PC-9 (cell line): ENCODE measurements around the gene ZSWIM9. TPM values are rescaled to one million over a fixed set of nuclear protein-coding genes. Genes with fewer than 3 reads are reported as not detected.

Source experiments
- BruUV-seq: library from RNA; stranded (reverse); fragments of 400-500 nt; replicated peaks from 2 replicates; lab custom pipeline; 2021; lab: Mats Ljungman, UMichigan
- CTCF ChIA-PET: fragments of 300-600 bp; sonication (Branson Sonifier 250); formaldehyde crosslinking; loops from one replicate; lab custom pipeline; 2022; ENCODE audit warnings: antibody characterized with exemption; lab: Charles Lee
- POLR2A ChIA-PET: fragments of 300-600 bp; sonication (Branson Sonifier 250); formaldehyde crosslinking; loops from one replicate; lab custom pipeline; 2022; ENCODE audit warnings: antibody characterized with exemption; ENCODE audit not compliant: unreplicated experiment; lab: Charles Lee
- DNase-seq, 2 experiments: peaks; one replicate each; pipeline versions ENCODE4 v3.0.0 to v3.0.0-alpha.2; 2015 to 2022; ENCODE audit warnings: mixed read lengths in 1 of 2
- H2AFZ ChIP-seq: fragments of 200-600 bp; sonication (generic); 2 replicates; pipeline ENCODE4 v1.8.1; 2017; ENCODE audit warnings: antibody characterized with exemption
- H3F3A ChIP-seq: fragments of 200-600 bp; sonication (generic); 2 replicates; pipeline ENCODE4 v1.8.1; 2017; ENCODE audit warnings: antibody characterized with exemption, mild to moderate bottlenecking, low read depth; ENCODE audit not compliant: insufficient read depth
- H3K27ac ChIP-seq: fragments of 200-600 bp; sonication (generic); 2 replicates; pipeline ENCODE4 v1.6.1; 2016; ENCODE audit warnings: mixed run types
- H3K27me3 ChIP-seq: fragments of 200-600 bp; sonication (generic); 2 replicates; pipeline ENCODE4 v1.6.1; 2016; ENCODE audit warnings: low read depth, mixed run types; ENCODE audit not compliant: insufficient read depth
- H3K36me3 ChIP-seq: fragments of 200-600 bp; sonication (generic); 2 replicates; pipeline ENCODE4 v1.6.1; 2016; ENCODE audit warnings: low read depth, mixed run types
- H3K4me1 ChIP-seq: fragments of 200-600 bp; sonication (generic); replicated peaks from 2 replicates; pipeline ENCODE4 v1.6.1; 2016; ENCODE audit warnings: mixed run types; ENCODE audit not compliant: insufficient read depth
- H3K4me2 ChIP-seq: fragments of 200-600 bp; sonication (generic); 2 replicates; pipeline ENCODE4 v1.6.1; 2017; ENCODE audit warnings: mixed run types
- H3K4me3 ChIP-seq: fragments of 200-600 bp; sonication (generic); 2 replicates; pipeline ENCODE4 v1.6.1; 2016; ENCODE audit warnings: mixed run types
- H3K79me2 ChIP-seq: fragments of 200-600 bp; sonication (generic); 2 replicates; pipeline ENCODE4 v1.6.1; 2017; ENCODE audit warnings: low read depth, mixed run types
- H3K9me2 ChIP-seq: fragments of 200-600 bp; sonication (generic); 2 replicates; pipeline ENCODE4 v1.8.1; 2017; ENCODE audit warnings: mild to moderate bottlenecking; ENCODE audit not compliant: insufficient read depth
- H3K9me3 ChIP-seq: fragments of 200-600 bp; sonication (generic); 2 replicates; pipeline ENCODE4 v1.8.1; 2016; ENCODE audit warnings: low read depth; ENCODE audit not compliant: insufficient read depth
- H4K20me1 ChIP-seq: fragments of 200-600 bp; sonication (generic); 2 replicates; pipeline ENCODE4 v1.8.1; 2017; ENCODE audit not compliant: insufficient read depth
- CTCF ChIP-seq: fragments of 200-600 bp; sonication (generic); conservative IDR thresholded peaks from 2 replicates; pipeline ENCODE4 v1.6.1; 2017; ENCODE audit warnings: mixed run types, antibody characterized with exemption, mild to moderate bottlenecking, moderate library complexity
- EZH2 ChIP-seq: fragments of 200-600 bp; sonication (generic); IDR thresholded peaks from 2 replicates; pipeline ENCODE4 v1.8.0; 2017; ENCODE audit warnings: antibody characterized with exemption, low read depth
- intact Hi-C: fragments of 100-400 bp; cut with micrococcal nuclease; formaldehyde crosslinking; loops from one replicate; pipeline ENCODE4 v1.10.0; 2022; ENCODE audit not compliant: unreplicated experiment
- total RNA-seq: library from RNA; stranded (reverse); gene quantifications from 2 replicates; pipeline ENCODE4 v1.2.3, GENCODE V29; 2021

Gene ZSWIM9
- total RNA-seq, 1 experiment from 2014 or later = 8.3 TPM

- H3K4me2 ChIP-seq = no peak overlapping the region
Observed at GRCh38 chr19:48122421-48122820, 48.1 kb upstream of the ZSWIM9 start.

GRCh38 chr19:48123907-48124651 lies 46.4 kb upstream of the ZSWIM9 start:
- Histone ChIP-seq H3K4me3 (no peak overlapping the region), H3K4me2 (no peak overlapping the region), H3K4me1 (no peaks in the 10 kb centered on the region), H4K20me1 (peaks cover 4% of the 10 kb centered on the region; the same call in 1 of the 2 replicates), H3K9me2 (no peaks in the 10 kb centered on the region), H3K79me2 (no peaks in the 10 kb centered on the region), H2AFZ (no peak overlapping the region), H3K27ac (no peak overlapping the region), H3K27me3 (no peaks in the 10 kb centered on the region), H3F3A (0 out of 2 replicates have a peak, but pooled peaks cover 16% of the 10 kb centered on the region), H3K9me3 (no peaks in the 10 kb centered on the region), H3K36me3 (peaks cover 16% of the 10 kb centered on the region; the same call in 1 of the 2 replicates)
- POLR2A ChIA-PET = no interaction called here
- CTCF ChIA-PET = interaction anchor here (0.6 kb wide), 2 partner anchors 17 to 334 kb away, joined by 3 to 4 read pairs; no protein-coding TSS in a partner anchor
- TF ChIP-seq CTCF (no peak), EZH2 (no peak)
- intact Hi-C loops = no loop called here
- peak in 1 of 2 experiments; percentile 37 for DNase-seq
- BruUV-seq = no TSS peak

More at GRCh38 chr19:48122421-48122820, 48.1 kb upstream of the ZSWIM9 start:
- Histone ChIP-seq H3K79me2 (no peaks in the 10 kb centered on the region), H3K9me2 (no peaks in the 10 kb centered on the region), H4K20me1 (peaks cover 4% of the 10 kb centered on the region; the same call in 1 of the 2 replicates), H3F3A (0 out of 2 replicates have a peak, but pooled peaks cover 16% of the 10 kb centered on the region), H2AFZ (no peak overlapping the region), H3K27me3 (no peaks in the 10 kb centered on the region), H3K4me1 (no peaks in the 10 kb centered on the region), H3K4me3 (no peak overlapping the region), H3K27ac (no peak overlapping the region), H3K36me3 (peaks cover 12% of the 10 kb centered on the region; the same call in 1 of the 2 replicates), H3K9me3 (no peaks in the 10 kb centered on the region)
- ChIA-PET POLR2A (interaction anchor here (0.6 kb wide), 1 partner anchor 10 kb away, joined by 33 read pairs; no protein-coding TSS in a partner anchor), CTCF (no interaction called here)
- DNase-seq = no peak
- intact Hi-C loops = no loop called here
- no TSS peak for BruUV-seq
- TF ChIP-seq EZH2 (no peak), CTCF (no peak)

GRCh38 chr19:48127561-48127960 lies 42.9 kb upstream of the ZSWIM9 start:
- H3K9me2 ChIP-seq = no peaks in the 10 kb centered on the region
- intact Hi-C loops = no loop called here
- H3K36me3 ChIP-seq = 0 out of 2 replicates have a peak, but pooled peaks cover 10% of the 10 kb centered on the region
- no peak for DNase-seq
- BruUV-seq = no TSS peak
- POLR2A ChIA-PET = no interaction called here
- H3K79me2 ChIP-seq = no peaks in the 10 kb centered on the region
- no peak for TF ChIP-seq EZH2
- TF ChIP-seq CTCF = no peak
- H2AFZ ChIP-seq = no peak overlapping the region
- H3K27ac ChIP-seq = no peak overlapping the region
- CTCF ChIA-PET = no interaction called here
- H3K4me2 ChIP-seq = no peak overlapping the region
- H3K27me3 ChIP-seq = no peaks in the 10 kb centered on the region
- H3K9me3 ChIP-seq = no peaks in the 10 kb centered on the region
- H3K4me1 ChIP-seq = no peaks in the 10 kb centered on the region
- no peaks in the 10 kb centered on the region for H4K20me1 ChIP-seq
- H3F3A ChIP-seq = 0 out of 2 replicates have a peak, but pooled peaks cover 16% of the 10 kb centered on the region
- no peak overlapping the region for H3K4me3 ChIP-seq
